Lower leg skin (tissue), 4 donors: ENCODE data around the gene CHEK2. TPM values are rescaled to one million over a fixed set of nuclear protein-coding genes. Genes with fewer than 3 reads are reported as not detected.

Source experiments
- DNase-seq, 2 donors: peaks; one replicate each; pipeline ENCODE4 v3.0.0-alpha.2; 2019; ENCODE audit warnings: low spot score in 2 of 2
- H3K4me3 ChIP-seq: fragments of 200-600 bp; sonication (generic); 2 replicates; pipeline ENCODE4 v1.5.1; 2017; ENCODE audit warnings: mild to moderate bottlenecking, low read depth; ENCODE audit not compliant: poor library complexity, severe bottlenecking
- CTCF ChIP-seq, 3 donors: fragments of 450-650 bp; IDR thresholded peaks; one replicate each; pipeline ENCODE4 v1.5.1; 2016; ENCODE audit warnings: antibody characterized with exemption in 3 of 3, mild to moderate bottlenecking in 3 of 3, moderate library complexity in 2 of 3
- POLR2A ChIP-seq, 2 donors: fragments of 450-650 bp; IDR thresholded peaks; one replicate each; pipeline ENCODE4 v1.6.1; 2016 to 2017; ENCODE audit warnings: antibody characterized with exemption in 2 of 2, mild to moderate bottlenecking in 1 of 2, moderate library complexity in 1 of 2
- WGBS, 2 donors: methylation state at CpG; one replicate each; pipeline ENCODE4 v1.1.5; 2018; 5-methylcytosine and 5-hydroxymethylcytosine counted together
- intact Hi-C: fragments of 100-400 bp; cut with DNase I; formaldehyde crosslinking; loops from one replicate; pipeline ENCODE4 v1.15.0; 2023; ENCODE audit warnings: low total_unique reads
- total RNA-seq, 4 donors: library from RNA; depleted of rRNA; stranded (reverse); fragments of >200 nt; gene quantifications; one replicate each; pipeline ENCODE4 v1.1.0, GENCODE V29; 2016

CHEK2 gene
- total RNA-seq: 10 to 100 TPM in 1 of 4 donors, 1 to 10 TPM in 3; 3.3 to 12.2 (median 6.1) TPM

- 1% methylated on average over 34 to 47 of the region's 54 CpGs for WGBS, 2 donors
- peak; percentile 98 to 100 for DNase-seq
- TF ChIP-seq POLR2A (IDR thresholded peaks at IDR 0.05): no peak
- TF ChIP-seq CTCF (IDR thresholded peaks at IDR 0.05): no peak
- peak within 1 kb of the TSS; percentile 84 for H3K4me3 ChIP-seq
- intact Hi-C loops: no loop called here
Observed at GRCh38 chr22:28741785-28742561, at the start of gene CHEK2, which contains the start of gene HSCB. CHEK2 (minus strand) TSS chr22:28741820; CDS start chr22:28734721, 7,099 bp downstream. HSCB (plus strand) TSS chr22:28742039; CDS start chr22:28742096, 57 bp downstream.

GRCh38 chr22:28791124-28791523 is 49.5 kb upstream of the CHEK2 start:
- 93 to 94% methylated on average over 5 of the region's 5 CpGs for WGBS, 2 donors
- TF ChIP-seq CTCF (IDR thresholded peaks at IDR 0.05) (no peak), POLR2A (IDR thresholded peaks at IDR 0.05) (no peak)
- H3K4me3 ChIP-seq: no peak overlapping the region
- peak in 1 of 2 donors; percentile 43 for DNase-seq
- intact Hi-C loops: no loop called here

- intact Hi-C loops: no loop called here
- no peak for DNase-seq
- no peak overlapping the region for H3K4me3 ChIP-seq
- whole genome bisulfite sequencing, 2 donors: 67 to 74% methylated on average over 3 of the region's 3 CpGs
- TF ChIP-seq CTCF (IDR thresholded peaks at IDR 0.05) (no peak), POLR2A (IDR thresholded peaks at IDR 0.05) (no peak)
Observed at GRCh38 chr22:28788601-28789000, 47.0 kb upstream of the CHEK2 start.

GRCh38 chr22:28783786-28784671 is 42.4 kb upstream of the CHEK2 start:
- no peak for DNase-seq

GRCh38 chr22:28780296-28780695 is 38.7 kb upstream of the CHEK2 start:
- intact Hi-C loops: no loop called here
- no peak for DNase-seq
- H3K4me3 ChIP-seq: no peak overlapping the region
- TF ChIP-seq POLR2A (IDR thresholded peaks at IDR 0.05) (no peak), CTCF (IDR thresholded peaks at IDR 0.05) (no peak)
- 94 to 97% methylated on average over 1 of the region's 1 CpG for WGBS, 2 donors

More at GRCh38 chr22:28783786-28784671, 42.4 kb upstream of the CHEK2 start:
- intact Hi-C loops: no loop called here
- no peak overlapping the region for H3K4me3 ChIP-seq
- 75 to 87% methylated on average over 4 of the region's 4 CpGs for WGBS, 2 donors
- no peak for TF ChIP-seq POLR2A (IDR thresholded peaks at IDR 0.05)
- no peak for TF ChIP-seq CTCF (IDR thresholded peaks at IDR 0.05)
